NCI-H774 (cell line): ENCODE measurements around the gene MNT.

Experiments used
- DNase-seq: peaks from one replicate; lab custom pipeline; 2025; lab: John Stamatoyannopoulos, UW

Gene MNT

GRCh38 chr17:2395258-2396181, 5.3 kb downstream of the MNT start:
- no peak for DNase-seq

- DNase-seq = no peak
Measured at GRCh38 chr17:2394775-2395201, 6.1 kb downstream of the MNT start.

- DNase-seq = no peak
Measured at GRCh38 chr17:2393954-2394749, 6.7 kb downstream of the MNT start.

GRCh38 chr17:2393174-2393953, 7.5 kb downstream of the MNT start:
- DNase-seq = peak; percentile 69

GRCh38 chr17:2392252-2393173, 8.3 kb downstream of the MNT start:
- peak; percentile 77 for DNase-seq

GRCh38 chr17:2391597-2392251, 9.1 kb downstream of the MNT start:
- DNase-seq = no peak

- no peak for DNase-seq
Measured at GRCh38 chr17:2390199-2390836, 10.5 kb downstream of the MNT start.

- no peak for DNase-seq
Measured at GRCh38 chr17:2388683-2389055, 12.2 kb downstream of the MNT start.

- DNase-seq = no peak
Measured at GRCh38 chr17:2388020-2388682, 12.7 kb downstream of the MNT start.

- DNase-seq = no peak
Measured at GRCh38 chr17:2387086-2388019, 13.5 kb downstream of the MNT start.

- DNase-seq = no peak
Measured at GRCh38 chr17:2386400-2387085, 14.3 kb downstream of the MNT start.

GRCh38 chr17:2385240-2386210, 15.3 kb downstream of the MNT start:
- DNase-seq = no peak

GRCh38 chr17:2384439-2385127, 16.3 kb downstream of the MNT start:
- DNase-seq = no peak

- no peak for DNase-seq
Measured at GRCh38 chr17:2383628-2384167, 17.2 kb downstream of the MNT start.

- no peak for DNase-seq
Measured at GRCh38 chr17:2380950-2381649, 19.8 kb downstream of the MNT start.
